Duodenal mucosa (tissue), 2 donors: ENCODE data around the gene RTCA.
"Not testable (repeated sequence)": the region's sequence is repeated elsewhere in the genome, so short reads cannot be mapped to it uniquely, and the experiment has no call there.

Experiments used
- H3K27ac ChIP-seq: one replicate; pipeline ENCODE4 v1.7.0; 2013; ENCODE audit warnings: low read depth, low read length
- H3K27me3 ChIP-seq, 2 donors: one replicate each; pipeline ENCODE4 v1.7.0; 2013; ENCODE audit warnings: low read length in 2 of 2, control low read depth in 1 of 2; ENCODE audit not compliant: insufficient read depth in 2 of 2, control insufficient read depth in 1 of 2
- H3K36me3 ChIP-seq, 2 donors: one replicate each; pipeline ENCODE4 v1.7.0; 2013; ENCODE audit warnings: low read length in 2 of 2, control low read depth in 1 of 2; ENCODE audit not compliant: insufficient read depth in 2 of 2, control insufficient read depth in 1 of 2
- H3K4me1 ChIP-seq, 2 donors: one replicate each; pipeline ENCODE4 v1.7.0; 2013; ENCODE audit warnings: low read length in 2 of 2, control low read depth in 1 of 2; ENCODE audit not compliant: insufficient read depth in 2 of 2, control insufficient read depth in 1 of 2
- H3K4me3 ChIP-seq, 2 donors: one replicate each; pipeline ENCODE4 v1.7.0; 2013; ENCODE audit warnings: low read length in 2 of 2, low read depth in 1 of 2
- H3K9ac ChIP-seq, 2 donors: one replicate each; pipeline ENCODE4 v1.7.0; 2013; ENCODE audit warnings: low read length in 2 of 2, low read depth in 1 of 2
- H3K9me3 ChIP-seq, 2 donors: one replicate each; pipeline ENCODE4 v1.7.0; 2013; ENCODE audit warnings: low read length in 2 of 2, control low read depth in 1 of 2; ENCODE audit not compliant: control insufficient read depth in 1 of 2

The RTCA gene

DNA sequence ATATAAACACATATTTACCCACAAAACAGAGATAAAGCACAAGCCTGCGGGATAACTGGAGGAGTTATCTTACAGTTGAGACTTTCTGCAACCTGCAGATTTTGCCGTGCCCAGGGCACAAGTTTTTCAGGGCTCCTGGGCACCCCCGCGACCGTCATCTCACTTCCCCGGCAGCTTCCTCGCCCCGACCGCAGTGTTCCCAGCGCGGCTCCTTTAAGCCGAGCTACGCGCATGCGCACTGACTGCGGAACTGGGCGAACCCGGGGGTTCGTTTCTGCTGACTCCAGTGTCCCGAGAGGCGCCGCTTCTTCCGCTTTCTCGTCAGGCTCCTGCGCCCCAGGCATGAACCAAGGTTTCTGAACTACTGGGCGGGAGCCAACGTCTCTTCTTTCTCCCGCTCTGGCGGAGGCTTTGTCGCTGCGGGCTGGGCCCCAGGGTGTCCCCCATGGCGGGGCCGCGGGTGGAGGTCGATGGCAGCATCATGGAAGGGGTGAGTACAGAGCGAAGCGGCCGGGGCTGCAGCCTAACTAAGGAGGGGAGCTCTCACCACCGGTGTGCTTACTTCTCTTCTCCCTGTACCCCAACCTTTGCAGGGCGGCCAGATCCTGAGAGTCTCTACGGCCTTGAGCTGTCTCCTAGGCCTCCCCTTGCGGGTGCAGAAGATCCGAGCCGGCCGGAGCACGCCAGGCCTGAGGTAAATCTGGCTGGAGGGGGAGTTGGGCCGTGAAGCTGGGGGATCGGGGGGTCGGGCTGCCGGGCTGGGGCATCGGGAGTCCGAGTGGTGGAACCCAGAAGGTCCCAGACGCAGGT, at the start of gene RTCA:
TSS of gene RTCA (plus strand) at position 286 of the 810 bp plus-strand sequence. CDS start at position 446, 160 bp downstream.
- H3K4me1 ChIP-seq: peaks cover 14 to 21% of the 10 kb centered on the region in 2 donors
- H3K4me3 ChIP-seq: peak within 1 kb of the TSS; percentile 98 to 99
- H3K9ac ChIP-seq: peak within 1 kb of the TSS; percentile 89 to 97
- peaks cover 14 to 22% of the 10 kb centered on the region in 2 donors for H3K36me3 ChIP-seq
- no peaks in the 10 kb centered on the region for H3K9me3 ChIP-seq
- no peaks in the 10 kb centered on the region for H3K27me3 ChIP-seq
- H3K27ac ChIP-seq: peak within 1 kb of the TSS; percentile 81

DNA sequence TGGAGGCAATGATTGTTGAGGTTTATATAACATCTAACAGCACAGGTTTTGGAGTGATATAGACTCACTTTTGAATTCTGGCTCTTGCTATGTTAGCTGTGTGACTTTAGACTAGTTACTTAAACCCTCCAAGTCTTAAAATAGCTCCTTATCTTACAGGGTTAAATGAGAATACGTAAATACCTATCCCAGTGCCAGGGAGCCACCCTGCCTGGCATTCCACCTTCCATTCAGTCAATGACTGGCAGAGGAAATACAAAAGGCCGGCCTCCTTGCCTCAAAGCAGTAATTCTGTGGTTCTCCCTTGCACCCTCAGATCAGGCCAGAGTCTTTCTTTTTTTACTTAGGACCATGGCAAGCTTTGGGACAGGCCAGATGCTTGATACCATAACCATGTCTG, 48.2 kb upstream of the RTCA start:
- no peak overlapping the region for H3K4me3 ChIP-seq
- no peaks in the 10 kb centered on the region for H3K9me3 ChIP-seq
- H3K27ac ChIP-seq: no peak overlapping the region
- H3K9ac ChIP-seq: no peak overlapping the region
- no peaks in the 10 kb centered on the region for H3K4me1 ChIP-seq
- peaks cover 12 to 39% of the 10 kb centered on the region in 2 donors for H3K36me3 ChIP-seq
- no peaks in the 10 kb centered on the region for H3K27me3 ChIP-seq

DNA sequence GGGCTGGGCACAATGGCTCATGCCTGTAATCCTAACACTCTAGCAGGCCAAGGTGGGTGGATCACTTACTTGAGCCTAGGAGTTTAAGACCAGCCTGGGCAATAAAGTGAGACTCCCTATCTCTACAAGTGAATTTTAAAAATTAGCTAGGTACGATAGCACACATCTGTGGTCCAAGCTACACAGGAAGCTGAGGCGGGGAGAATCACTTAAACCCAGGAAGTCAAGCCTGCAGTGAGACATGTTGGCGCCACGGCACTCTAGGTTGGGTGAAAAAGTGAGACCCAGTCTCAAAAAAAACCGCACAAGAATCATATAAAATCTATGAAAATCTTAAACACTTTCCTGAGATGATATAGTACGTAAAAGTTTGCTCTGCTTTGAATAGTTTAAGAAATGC, 46.6 kb upstream of the RTCA start:
- Histone ChIP-seq H3K4me3 (no peak overlapping the region), H3K27ac (no peak overlapping the region), H3K27me3 (no peaks in the 10 kb centered on the region), H3K9me3 (no peaks in the 10 kb centered on the region), H3K36me3 (peaks cover 12 to 26% of the 10 kb centered on the region in 2 donors), H3K9ac (no peak overlapping the region), H3K4me1 (no peaks in the 10 kb centered on the region)

DNA sequence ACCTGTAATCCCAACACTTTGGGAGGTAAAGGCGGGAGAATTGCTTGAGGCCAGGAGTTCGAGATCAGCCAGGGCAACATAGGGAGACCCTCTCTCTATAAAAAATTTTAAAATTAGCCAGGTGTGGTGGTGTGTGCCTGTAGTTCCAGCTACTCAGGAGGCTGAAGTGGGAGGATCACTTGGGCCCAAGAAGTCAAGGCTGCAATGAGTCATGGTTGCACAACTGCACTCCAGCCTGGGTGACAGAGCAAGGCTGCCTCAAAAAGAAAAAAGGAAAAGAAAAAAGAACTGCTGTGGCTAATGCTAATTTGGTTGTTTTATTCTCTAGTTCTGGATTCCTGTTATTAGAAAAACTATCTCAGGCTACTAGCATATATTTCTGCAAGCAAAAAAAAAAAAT, 46.1 kb upstream of the RTCA start:
- no peak overlapping the region for H3K27ac ChIP-seq
- H3K9ac ChIP-seq: no peak overlapping the region
- H3K9me3 ChIP-seq: no peaks in the 10 kb centered on the region
- no peaks in the 10 kb centered on the region for H3K27me3 ChIP-seq
- H3K36me3 ChIP-seq: peaks cover 9 to 22% of the 10 kb centered on the region in 2 donors
- no peak overlapping the region for H3K4me3 ChIP-seq
- no peaks in the 10 kb centered on the region for H3K4me1 ChIP-seq

DNA sequence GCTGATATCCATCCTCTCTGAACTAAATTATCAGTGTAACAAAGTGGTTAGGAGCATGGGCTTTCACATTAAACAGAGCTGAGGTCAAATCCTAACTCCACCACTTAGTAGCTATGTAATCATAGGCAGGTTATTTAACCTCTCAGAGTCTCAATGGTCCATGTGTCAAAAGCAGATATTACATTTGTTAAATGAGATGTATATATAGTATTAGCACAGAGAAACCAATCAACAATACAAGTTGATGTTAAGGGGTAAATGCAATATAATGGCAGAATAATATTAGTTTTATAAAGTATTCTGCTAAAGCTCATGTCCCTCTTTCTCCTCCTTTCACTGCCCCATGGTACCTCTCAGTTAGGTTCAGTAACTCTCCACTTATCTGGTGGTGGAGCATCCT, 43.6 kb upstream of the RTCA start:
- H3K27me3 ChIP-seq: no peaks in the 10 kb centered on the region
- no peak overlapping the region for H3K4me3 ChIP-seq
- H3K4me1 ChIP-seq: no peaks in the 10 kb centered on the region
- no peak overlapping the region for H3K27ac ChIP-seq
- no peaks in the 10 kb centered on the region for H3K9me3 ChIP-seq
- no peak overlapping the region for H3K9ac ChIP-seq
- H3K36me3 ChIP-seq: peaks cover 6 to 23% of the 10 kb centered on the region in 2 donors

DNA sequence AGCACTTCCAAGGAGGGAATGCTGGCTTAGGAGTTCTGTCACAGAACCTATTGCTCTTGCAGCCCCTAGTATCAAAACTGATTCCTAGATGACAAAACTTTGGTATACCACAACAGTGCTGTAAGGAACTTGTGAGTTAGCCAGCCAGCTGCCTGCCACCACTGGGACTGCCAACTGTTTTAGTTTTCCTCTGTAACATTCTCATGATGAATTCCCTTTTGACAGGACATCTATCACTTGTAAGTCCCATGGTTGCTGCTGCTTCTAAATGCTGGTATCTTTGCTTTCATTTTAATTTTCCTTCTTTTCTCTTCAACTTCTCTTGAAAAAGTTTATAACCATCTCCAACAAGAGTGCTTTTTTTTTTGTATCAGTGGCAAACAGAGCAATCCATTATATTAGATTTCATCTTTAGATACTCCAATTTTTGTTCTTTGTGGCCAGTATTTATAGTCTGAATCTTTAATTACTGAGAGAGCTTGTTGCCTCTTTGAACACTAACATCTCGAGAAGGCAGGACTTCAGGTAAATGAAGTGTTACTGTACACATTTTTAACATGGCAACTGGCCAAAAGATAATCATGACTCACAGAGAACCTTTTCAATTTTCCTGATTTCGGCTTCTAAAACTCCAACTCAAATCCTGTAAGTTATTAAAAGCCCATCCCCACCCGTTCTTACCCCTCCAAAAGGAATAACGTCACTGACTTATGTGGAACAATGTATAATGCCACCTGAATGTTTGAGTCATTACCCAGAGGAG, 36.2 kb upstream of the RTCA start:
- Histone ChIP-seq H3K27me3 (no peaks in the 10 kb centered on the region), H3K9ac (no peak overlapping the region), H3K4me1 (no peaks in the 10 kb centered on the region), H3K27ac (no peak overlapping the region), H3K4me3 (no peak overlapping the region), H3K9me3 (no peaks in the 10 kb centered on the region), H3K36me3 (peaks cover 11 to 48% of the 10 kb centered on the region in 2 donors)

DNA sequence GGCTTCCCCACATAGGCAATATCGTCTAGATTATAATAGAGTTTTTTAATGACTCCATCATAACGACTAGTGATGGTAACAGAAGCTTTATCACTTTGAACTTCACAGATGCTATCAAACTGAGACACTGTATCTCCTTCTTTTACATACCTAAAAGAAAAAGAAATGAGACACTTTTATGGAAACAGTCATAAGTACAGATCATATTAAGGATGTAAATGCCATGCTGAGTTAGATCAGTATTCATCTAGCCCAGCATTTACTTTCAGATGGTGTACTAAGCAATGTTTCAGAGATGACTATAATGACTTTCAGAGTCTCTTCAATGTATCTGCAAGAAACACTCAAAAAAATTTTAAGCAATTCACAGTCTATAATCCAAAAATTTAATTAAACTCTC, 35.3 kb upstream of the RTCA start:
- peaks cover 11 to 49% of the 10 kb centered on the region in 2 donors for H3K36me3 ChIP-seq
- no peak overlapping the region for H3K9ac ChIP-seq
- no peaks in the 10 kb centered on the region for H3K9me3 ChIP-seq
- H3K4me3 ChIP-seq: no peak overlapping the region
- no peaks in the 10 kb centered on the region for H3K27me3 ChIP-seq
- no peak overlapping the region for H3K27ac ChIP-seq
- H3K4me1 ChIP-seq: no peaks in the 10 kb centered on the region

DNA sequence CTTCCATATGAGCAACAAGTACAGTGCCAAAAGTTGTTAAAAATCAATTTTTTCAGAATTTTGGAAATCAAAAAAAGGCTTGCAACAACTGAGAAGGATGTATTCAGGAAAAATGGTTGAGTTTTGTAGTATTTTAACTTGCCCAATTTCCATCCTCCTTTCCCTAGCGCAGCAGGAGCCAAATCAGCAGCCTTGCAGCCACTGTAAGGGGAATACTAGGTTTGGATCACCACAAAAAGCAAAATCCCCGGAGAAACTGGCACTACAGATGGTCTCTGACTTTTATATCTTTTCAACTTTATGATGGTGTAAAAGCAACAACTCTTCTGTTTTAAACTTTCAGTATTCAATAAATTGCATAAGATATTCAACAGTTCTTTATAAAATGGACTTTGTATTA, 34.3 kb upstream of the RTCA start:
- no peaks in the 10 kb centered on the region for H3K9me3 ChIP-seq
- H3K4me1 ChIP-seq: no peaks in the 10 kb centered on the region
- H3K27ac ChIP-seq: no peak overlapping the region
- H3K36me3 ChIP-seq: peaks cover 11 to 49% of the 10 kb centered on the region in 2 donors
- H3K9ac ChIP-seq: no peak overlapping the region
- H3K4me3 ChIP-seq: no peak overlapping the region
- H3K27me3 ChIP-seq: no peaks in the 10 kb centered on the region

DNA sequence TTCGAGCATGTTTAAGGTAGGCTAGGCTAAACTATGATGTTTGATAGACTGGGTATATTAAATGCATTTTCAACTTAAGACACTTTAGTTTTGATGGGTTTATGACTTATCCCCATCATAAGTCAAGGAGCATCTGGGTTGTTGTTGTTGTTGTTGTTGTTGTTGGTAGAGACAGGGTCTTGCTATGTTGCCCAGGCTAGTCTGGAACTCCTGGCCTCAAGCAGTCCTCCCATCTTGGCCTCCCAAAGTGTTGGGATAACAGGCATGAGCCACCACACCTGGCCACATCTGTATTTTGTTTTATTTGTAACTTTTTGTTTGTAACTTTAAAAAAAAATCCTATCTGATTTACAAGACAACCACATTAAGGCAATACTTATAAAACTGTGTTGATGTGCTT, 33.9 kb upstream of the RTCA start:
- Histone ChIP-seq H3K27me3 (no peaks in the 10 kb centered on the region), H3K9ac (no peak overlapping the region), H3K36me3 (peaks cover 15 to 47% of the 10 kb centered on the region in 2 donors), H3K27ac (no peak overlapping the region), H3K9me3 (no peaks in the 10 kb centered on the region), H3K4me3 (no peak overlapping the region), H3K4me1 (no peaks in the 10 kb centered on the region)

DNA sequence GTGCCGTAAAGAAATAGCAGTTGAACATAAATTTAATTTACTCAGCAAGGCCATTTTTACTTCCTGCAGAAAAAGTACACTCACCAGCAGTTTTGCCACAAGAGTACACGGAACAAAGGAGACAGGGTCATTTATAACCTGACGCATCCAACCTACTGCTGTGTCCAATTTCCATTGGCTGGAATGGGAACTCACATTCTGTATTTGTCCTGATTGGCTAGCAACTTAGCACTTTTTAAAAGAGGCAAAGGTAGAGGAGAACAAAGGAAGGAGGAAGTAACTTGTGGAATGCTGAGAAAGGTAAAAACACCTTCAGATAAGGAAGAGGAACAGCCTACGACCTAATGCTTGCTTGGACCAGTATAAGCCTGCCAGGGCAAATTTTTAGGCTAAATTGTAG, 32.5 kb upstream of the RTCA start:
- not testable (repeated sequence) for H3K4me3 ChIP-seq, H3K9me3 ChIP-seq, H3K27ac ChIP-seq, H3K4me1 ChIP-seq, H3K9ac ChIP-seq, H3K27me3 ChIP-seq
- H3K36me3 ChIP-seq: peaks cover 17 to 41% of the 10 kb centered on the region in 2 donors
